GM18498 (cell line): Measurements from ENCODE around the gene APBB3.
A peak's percentile ranks its signal among the peaks of the same experiment; 100 is the strongest.
"Not testable (repeated sequence)": the region's sequence is repeated elsewhere in the genome, so short reads cannot be mapped to it uniquely, and the experiment has no call there.

Source experiments
- ATAC-seq: cut with Tn5 transposase; IDR thresholded peaks from one replicate; pipeline ENCODE4 v1.9.1; 2021; ENCODE audit warnings: mild to moderate bottlenecking, moderate library complexity; ENCODE audit not compliant: unreplicated experiment

APBB3 gene, protein sequence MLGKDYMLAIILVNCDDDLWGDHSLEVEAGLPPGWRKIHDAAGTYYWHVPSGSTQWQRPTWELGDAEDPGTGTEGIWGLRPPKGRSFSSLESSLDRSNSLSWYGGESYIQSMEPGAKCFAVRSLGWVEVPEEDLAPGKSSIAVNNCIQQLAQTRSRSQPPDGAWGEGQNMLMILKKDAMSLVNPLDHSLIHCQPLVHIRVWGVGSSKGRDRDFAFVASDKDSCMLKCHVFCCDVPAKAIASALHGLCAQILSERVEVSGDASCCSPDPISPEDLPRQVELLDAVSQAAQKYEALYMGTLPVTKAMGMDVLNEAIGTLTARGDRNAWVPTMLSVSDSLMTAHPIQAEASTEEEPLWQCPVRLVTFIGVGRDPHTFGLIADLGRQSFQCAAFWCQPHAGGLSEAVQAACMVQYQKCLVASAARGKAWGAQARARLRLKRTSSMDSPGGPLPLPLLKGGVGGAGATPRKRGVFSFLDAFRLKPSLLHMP

DNA sequence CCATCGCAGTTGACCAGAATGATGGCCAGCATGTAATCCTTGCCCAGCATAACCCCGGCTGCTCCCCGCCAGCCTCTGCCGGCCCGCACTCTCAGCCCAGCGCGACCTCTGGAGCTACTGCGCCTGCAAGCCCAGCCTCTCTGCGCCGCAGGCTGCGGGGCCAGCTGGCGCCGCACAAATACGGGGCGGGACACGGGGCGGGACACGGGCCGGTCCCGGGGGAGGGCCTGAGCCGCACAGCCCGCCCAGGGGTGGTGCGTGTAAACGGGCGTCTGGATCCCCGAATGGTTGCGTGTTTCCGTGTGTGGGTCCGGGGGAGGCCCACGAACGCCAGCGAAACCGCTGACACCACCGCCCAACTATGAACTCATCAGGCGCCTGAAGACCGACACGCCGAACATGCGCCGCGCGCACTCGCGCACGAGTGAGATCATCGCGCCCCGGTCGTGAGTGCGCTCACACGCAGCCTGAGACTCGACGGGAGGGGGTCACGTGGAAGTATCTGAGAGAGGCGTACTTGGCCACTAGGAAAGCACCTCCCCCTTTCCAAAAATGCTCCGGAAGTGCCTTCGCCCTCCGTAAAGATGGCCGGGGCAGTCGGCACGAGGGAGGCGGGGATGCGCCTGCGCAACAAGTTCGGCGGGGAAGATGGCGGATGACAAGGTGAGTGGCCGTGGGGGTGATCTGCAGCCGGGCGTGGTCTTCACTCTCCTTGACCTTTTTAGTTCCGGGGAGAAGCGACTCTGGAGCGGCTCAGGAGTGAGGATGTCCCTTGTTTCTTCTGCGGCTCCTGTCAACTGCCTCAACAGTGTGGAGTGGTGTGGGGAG, at the start of gene APBB3, which contains the start of gene SLC35A4:
APBB3 (minus strand) TSS at position 403 of the 828 bp plus-strand sequence; CDS start at position 50, 353 bp downstream.
SLC35A4 (plus strand) TSS at position 633 of the 828 bp plus-strand sequence. CDS start 2,342 bp downstream, outside the sequence.
- ATAC-seq: peak; percentile 89

DNA sequence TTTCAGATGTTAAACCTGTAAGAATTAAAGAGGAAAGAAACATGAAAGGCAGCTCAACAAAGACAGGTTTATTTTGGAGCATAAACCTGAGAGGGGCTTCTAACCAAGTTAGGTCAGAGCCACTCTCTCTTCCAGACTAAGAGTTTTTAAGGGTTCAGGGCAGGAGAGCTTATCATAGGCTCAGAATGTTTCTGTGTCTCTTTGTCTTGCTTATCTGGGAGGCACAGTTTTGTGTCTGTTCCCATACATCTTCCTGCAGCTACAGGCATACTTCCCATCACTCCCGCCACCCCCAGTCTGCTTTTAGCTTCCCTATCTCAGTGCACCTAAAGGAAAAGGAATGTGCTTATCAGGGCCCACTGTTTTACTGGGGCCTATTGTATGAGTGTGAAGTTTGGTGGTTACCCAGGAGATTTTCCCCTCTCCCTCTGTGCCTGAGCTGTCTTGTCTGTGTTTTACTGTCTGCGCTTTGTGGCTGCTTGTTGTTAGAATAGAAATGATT, 46.7 kb upstream of the APBB3 start:
- no peak for ATAC-seq

DNA sequence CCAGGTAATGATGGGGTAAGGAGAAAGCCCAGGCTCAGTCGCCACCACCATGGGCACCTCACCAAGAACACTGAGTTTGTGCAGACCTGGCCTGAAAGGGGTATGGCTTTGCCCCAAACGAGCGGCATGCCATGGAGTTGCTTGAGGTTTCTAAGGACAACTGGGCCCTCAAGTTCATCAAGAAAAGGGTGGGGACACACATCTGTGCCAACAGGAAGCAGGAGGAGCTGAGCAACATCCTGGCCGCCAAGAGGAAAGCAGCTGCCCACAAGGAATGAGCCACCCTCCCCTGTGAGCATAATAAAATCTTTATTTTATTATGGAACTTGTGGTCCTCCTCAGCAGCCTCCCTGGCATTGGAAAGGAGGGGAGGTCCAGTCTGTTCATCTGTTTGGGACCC, 44.7 kb upstream of the APBB3 start:
- ATAC-seq: no peak

DNA sequence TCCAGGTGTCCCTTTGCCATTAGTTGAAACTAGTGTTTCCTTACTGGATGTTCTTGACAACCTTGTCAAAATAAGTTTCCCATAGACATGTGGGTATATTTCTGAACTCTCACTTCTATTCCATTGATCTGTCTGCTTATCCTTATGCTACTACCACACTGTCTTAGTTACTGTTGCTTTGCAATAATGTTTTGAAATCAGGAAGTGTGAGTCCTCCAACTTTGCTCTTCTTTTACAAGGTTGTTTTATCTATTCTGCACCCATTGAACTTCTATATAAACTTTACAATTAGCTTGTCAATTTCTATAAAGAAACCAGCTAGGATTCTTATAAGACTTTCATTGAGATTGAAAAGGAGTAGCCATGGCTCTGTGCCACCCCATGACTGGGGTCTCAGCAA, 44.3 kb upstream of the APBB3 start:
- ATAC-seq: no peak

DNA sequence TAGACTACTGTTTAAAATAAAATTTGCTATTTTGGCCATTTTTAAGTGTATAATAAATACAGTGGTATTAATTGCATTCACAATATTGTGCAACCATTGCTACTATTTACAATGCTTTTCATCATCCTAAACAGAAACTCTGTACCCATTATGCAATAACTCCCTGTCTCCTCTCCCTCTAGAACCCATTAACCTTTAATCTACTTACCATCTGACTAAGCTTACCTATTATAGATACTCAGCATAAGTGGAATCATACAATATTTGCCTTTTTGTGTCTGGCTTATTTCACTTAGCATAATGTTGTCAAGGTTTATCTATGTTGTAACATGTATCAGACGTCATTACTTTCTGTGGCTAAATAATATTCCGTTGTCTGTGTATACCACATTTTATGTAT, 42.6 kb upstream of the APBB3 start:
- ATAC-seq: no peak

DNA sequence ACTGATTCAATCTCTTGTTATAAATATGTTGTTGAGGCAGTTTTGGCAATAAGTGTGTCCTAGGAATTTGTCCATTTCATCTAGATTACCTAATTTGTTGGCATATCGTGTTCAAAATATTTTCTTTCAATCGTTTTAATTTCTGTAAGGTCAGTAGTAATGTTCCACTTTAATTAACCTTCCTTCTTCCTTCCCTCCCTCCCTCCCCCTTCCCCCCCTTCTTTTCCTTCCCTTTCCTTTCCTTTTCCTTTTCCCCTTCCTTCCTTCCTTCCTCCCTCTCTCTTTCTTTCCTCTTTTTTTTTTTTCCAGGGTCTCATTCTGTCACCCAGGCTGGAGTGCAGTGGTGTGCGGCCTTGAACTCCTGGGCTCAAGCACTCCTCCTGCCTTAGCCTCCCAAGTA, 41.5 kb upstream of the APBB3 start:
- ATAC-seq: no peak

DNA sequence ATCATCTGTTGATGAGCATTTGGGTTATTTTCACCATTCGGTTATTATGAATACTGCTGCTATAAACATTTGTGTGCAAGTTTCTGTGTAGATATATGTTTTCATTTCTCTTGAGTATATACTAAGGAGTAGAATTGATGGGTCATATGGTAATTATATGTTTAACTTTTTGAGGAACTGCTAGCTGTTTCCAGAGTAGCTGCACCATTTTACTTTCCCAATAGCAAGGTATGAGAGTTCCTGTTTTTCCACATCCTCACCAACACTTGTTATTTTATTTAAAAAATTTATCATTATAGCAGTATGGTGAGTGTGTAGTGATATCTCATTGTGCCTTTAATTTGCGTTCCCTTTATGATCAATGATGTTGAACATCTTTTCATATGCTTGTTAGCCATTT, 39.3 kb upstream of the APBB3 start:
- no peak for ATAC-seq

DNA sequence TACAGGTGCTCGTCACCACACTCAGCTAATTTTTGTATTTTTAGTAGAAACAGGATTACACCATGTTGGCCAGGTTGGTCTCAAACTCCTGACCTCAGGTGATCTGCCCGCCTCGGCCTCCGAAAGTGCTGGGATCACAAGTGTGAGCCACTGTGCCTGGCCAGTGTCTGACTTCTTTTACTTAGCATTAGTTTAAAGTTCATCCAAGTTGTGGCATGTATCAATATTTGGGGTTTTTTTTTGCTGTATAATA, 39.0 kb upstream of the APBB3 start:
- not testable (repeated sequence) for ATAC-seq

DNA sequence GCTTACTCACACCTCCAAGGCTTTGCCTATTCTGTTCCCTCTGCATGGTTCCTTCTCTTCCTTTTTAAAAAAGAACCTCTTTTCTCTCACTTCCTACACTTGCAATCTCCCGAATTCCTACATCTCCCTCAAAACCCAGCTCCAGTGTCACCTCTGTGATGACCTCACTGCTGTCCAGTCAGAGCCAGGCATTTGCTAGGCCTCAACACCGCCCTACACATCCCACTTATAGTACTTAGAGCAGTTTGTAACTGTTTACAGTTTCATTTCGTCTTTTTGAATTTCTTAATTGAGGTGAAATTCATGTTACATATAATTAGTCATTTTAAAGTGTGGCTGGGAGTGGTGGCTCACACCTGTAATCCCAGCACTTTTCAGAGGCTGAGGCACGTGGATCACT, 37.7 kb upstream of the APBB3 start:
- no peak for ATAC-seq

DNA sequence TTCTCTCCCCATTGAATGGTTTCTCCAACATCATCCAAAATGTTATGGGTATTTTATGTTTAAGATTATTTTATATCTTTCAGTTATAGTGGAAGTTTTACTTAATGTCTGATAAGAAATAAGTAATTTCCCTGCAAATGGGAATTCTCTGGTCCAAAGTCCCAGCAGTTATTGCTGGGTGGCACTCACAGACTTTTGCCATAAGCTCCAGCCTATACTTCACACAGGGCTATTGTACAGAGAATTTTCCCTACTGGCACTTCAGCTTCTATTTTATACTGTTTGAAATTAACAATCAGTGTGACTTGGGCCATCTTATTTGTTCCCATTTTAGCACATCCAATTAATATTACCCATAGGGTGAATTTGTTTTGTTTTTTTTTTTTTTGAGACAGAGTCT, 35.7 kb upstream of the APBB3 start:
- no peak for ATAC-seq

DNA sequence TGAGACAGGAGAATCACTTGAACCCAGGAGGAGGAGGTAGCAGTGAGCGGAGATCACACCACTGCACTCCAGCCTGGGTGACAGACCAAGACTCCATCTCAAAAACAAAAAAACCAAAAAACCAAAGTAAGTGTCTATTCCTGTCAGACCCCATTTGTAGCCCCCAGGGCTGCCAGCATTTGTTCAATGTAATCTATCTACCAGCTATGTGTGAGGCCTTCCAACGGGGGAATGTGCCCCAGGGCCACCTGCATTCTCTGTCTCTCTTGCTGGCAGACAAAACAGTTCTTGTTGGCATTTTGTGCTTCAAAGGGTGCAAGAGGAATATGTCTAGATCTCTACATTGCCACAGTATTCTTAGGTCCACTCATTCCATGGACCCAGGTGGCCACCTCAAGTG, 34.4 kb upstream of the APBB3 start:
- ATAC-seq: no peak

DNA sequence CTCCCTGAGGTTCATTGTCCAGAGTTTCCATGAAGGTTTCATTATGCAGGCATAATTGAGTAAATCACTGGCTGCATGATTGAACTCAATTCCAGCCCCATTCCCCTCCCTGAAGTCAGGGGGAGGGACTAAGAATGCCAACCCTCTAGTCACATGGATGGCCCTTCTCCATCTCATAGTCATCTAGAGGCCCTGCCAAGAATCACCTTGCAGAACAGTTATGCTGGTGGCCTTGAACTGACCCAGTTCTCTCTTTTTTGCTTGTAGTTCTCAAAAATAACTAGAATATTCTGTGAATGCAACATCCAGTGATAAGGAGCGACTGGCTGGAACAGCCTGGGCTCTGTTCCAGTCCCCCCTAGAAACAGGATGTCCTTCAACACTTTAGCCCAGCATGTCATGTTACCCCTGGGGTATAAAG, 31.9 kb upstream of the APBB3 start:
- no peak for ATAC-seq

DNA sequence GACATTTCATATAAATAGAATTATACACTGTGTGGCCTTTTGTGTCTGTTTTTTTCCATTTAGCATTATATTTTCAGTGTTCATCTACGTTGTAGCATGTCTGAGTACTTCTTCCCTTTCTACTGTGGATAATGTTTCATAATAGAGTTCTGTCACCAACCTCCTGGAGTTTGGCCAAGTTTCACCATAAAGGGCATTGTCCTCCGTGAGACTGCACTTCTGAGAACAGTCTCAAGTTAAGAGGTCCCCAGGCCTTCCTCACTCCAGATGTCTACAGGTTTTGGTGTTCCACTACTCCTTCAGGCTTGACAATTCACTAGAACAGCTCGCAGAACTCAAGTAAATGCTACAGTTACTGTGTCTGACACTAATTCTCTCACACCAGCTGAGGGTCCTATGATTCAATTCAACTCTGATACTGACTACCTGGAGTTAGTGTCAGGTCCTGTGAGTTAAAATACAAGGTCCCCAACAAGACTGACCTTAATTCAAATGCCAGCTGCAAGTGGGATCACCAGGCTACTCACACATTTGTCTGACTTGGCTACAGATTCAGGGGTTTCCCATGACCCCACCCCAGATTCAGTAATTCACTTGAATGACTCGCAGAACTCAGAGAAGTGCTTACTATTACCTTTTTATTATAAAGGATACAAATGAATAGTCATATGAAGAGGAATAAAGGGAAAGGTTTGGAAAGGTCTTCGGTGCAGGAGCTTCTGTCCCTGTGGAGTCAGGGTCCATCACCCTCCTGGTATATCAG, 31.3 kb upstream of the APBB3 start:
- ATAC-seq: no peak

DNA sequence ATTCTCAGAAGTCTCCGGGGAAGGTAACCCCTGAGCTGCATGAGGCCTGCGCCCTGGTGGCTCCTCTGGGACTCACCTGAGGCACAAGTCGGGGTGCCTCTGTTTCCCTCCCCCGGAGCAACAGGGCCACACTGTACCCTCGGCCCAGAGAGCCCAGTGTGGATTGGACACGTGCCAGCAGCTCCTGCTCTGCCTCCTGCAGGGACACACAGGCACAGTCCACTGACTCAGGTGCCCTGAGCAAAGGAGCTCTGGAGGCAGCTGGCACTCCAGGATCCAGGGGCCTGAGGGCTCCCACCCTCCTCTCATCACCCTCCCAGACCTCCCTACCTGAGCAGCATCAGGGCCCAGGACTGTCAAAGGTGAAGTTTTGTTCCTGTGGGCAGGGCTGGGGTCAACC, 29.8 kb upstream of the APBB3 start:
- no peak for ATAC-seq

DNA sequence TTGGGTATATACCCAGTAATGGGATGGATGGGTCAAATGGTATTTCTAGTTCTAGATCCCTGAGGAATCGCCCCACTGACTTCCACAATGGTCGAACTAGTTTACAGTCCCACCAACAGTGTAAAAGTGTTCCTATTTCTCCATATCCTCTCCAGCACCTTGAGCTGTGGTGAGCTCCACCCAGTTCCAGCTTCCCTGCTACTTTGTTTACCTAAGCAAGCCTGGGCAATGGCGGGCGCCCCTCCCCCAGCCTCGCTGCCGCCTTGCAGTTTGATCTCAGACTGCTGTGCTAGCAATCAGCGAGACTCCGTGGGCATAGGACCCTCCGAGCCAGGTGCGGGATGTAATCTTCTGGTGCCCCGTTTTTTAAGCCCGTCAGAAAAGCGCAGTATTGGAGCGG, 28.7 kb upstream of the APBB3 start:
- ATAC-seq: not testable (repeated sequence)

DNA sequence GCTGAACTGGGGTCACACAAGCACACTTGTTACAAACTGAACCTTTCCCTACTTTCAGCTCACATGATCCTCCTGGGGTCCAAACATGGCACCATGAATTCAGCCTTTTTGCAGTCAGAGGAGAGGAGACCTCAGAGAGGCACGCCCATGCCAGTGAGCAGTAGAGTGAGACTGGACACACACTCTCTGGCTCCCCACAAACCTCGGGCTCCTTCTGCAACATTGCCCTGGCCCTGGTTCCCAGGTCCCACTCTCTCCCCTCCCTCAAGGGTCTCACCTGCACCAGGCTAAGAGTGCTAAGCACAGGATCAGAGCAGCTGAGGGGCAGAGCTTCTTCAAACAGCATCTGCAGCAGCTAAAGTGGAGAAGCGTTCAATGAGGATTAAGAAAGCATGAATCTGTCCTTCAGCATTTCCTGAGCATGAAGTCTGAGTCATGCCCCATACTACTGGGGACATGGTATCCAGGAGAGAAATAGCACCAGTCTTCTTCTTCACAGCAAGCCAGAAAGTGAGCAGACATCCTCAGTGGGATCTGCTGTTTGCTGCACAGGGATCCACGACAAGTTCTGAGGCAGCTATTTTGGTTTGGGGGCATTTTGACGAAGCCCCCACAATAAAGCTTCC, 27.5 kb upstream of the APBB3 start:
- ATAC-seq: no peak

DNA sequence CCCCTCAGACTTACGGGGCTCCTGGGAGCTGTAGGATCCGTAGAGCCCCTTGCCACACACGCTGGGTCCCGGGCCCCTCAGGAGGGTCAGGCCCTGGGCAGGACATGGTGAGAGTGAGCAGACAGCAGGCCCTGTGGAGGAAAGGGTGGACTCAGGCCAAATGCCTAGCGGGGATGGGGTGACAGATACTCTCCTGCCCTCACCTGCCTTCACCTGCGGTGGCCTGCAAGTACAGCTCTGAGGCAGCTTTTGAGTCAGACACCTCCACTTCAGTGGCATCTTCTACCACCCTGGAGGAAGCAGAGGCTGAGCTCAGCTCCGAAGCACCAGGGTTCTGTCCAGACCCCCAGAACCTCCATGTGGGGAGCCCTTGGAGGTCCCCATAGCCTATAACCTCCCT, 26.5 kb upstream of the APBB3 start:
- ATAC-seq: no peak

DNA sequence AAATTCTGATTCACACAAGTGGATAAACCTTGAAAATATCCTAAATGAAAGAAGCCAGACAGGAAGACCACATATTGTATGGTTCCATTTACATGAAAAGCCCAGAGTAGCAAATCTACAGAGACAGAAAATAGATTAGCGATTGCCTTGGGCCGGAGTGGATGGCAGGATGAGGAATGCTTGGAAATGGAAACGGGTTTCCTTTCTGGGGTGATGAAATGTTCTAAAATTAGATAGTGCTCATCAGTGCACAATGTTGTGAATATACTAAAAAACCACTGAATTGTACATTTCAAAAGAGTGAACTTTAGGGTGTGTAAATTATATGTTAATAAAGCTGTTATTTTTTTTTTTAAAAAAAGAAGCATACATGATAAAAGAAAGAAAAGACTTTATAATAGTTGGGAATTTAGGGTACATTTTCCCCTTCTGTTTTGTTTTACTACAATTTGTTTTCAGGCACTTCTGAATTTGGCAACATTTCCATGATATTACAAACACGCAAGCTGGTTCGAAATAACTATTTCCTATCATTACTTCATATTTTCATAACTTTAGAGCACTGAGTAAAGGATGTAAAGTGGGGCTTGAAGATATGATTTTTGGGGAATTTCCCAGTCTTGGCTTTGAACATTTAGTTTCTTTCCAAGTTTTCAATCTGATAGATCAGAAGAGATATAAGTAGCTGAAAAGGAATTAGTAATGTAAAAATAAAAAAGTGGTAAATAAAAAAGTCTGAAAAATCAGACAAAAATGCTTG, 24.1 kb upstream of the APBB3 start:
- no peak for ATAC-seq

DNA sequence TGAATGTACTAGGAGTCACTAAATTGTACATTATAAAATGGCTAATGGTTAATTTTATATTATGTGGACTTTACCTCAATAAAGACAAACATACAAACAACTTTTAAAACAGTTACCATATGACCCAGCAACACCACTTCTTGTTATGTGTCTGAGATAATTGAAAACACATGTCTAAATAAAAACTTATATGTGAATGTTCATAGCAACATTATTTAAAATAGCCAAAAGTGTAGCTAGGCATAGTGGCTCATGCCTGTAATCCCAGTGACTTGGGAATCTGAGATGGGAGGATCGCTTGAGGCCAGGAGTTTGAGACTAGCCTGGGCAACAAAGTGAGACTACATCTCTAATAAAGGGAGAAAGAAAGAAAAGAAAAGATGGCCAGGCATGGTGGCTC, 23.1 kb upstream of the APBB3 start:
- ATAC-seq: no peak

DNA sequence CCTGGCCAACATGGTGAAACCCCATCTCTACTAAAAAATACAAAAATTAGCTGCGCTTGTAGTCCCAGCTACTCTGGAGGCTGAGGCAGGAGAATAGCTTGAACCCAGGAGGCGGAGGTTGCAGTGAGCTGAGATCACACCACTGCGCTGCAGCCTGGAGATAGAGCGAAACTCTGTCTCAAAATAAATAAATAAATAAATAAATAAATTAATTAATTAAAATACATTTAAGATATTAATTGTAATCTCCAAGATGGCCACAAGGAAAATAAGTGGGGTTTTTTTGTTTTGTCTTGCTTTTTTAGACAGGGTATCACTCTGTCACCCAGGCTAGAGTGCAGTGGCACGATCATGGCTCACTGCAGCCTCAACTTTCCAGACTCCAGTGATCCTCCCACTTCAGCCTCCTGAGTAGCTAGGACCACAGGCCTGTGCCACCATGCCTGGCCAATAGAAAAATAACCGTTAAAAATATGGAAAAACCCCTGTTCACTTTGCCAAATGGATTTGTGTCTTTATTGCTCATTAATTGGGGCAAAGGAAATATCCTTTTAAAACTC, 14.9 kb upstream of the APBB3 start:
- not testable (repeated sequence) for ATAC-seq
